PFSK-1 (cell line): ENCODE measurements around the gene CREG1.

Experiments used
- FOXP2 ChIP-seq: optimal IDR thresholded peaks from 2 replicates; pipeline ENCODE3; 2011; ENCODE audit warnings: borderline replicate concordance, control low read depth, inconsistent platforms; ENCODE audit not compliant: insufficient read depth; ENCODE audit errors: extremely low read length, extremely low read depth
- POLR2AphosphoS5 ChIP-seq: IDR thresholded peaks from 2 replicates; pipeline ENCODE4 v1.6.1; 2012; ENCODE audit warnings: low read depth, mild to moderate bottlenecking, control low read depth, low read length, moderate library complexity
- REST ChIP-seq, 2 experiments: IDR thresholded peaks; 2 replicates each; pipeline versions ENCODE4 v1.6.1 to v1.8.0; 2011 to 2012; ENCODE audit warnings: low read depth in 2 of 2, low read length in 2 of 2, control low read depth in 1 of 2, inconsistent platforms in 1 of 2, mild to moderate bottlenecking in 1 of 2, moderate library complexity in 1 of 2; ENCODE audit not compliant: insufficient read depth in 1 of 2
- SIN3A ChIP-seq: IDR thresholded peaks from 2 replicates; pipeline ENCODE4 v1.6.1; 2012; ENCODE audit warnings: mild to moderate bottlenecking, low read length, moderate library complexity, borderline replicate concordance; ENCODE audit not compliant: insufficient read depth
- TAF1 ChIP-seq: IDR thresholded peaks from 2 replicates; pipeline ENCODE4 v1.6.1; 2012; ENCODE audit warnings: low read length, control low read depth, borderline replicate concordance; ENCODE audit not compliant: insufficient read depth

The CREG1 gene

GRCh38 chr1:167520711-167521206 lies 32.8 kb downstream of the CREG1 start:
- TF ChIP-seq FOXP2: no peak
- TF ChIP-seq POLR2AphosphoS5: no peak
- TF ChIP-seq SIN3A: no peak
- no peak for TF ChIP-seq REST (IDR thresholded peaks at IDR 0.05; ENCODE audit: insufficient read depth in 1 of 2, low read depth in 2 of 2, low read length in 2 of 2)
- TF ChIP-seq TAF1: no peak

GRCh38 chr1:167518331-167518700 lies 35.2 kb downstream of the CREG1 start, which contains the start of gene CD247:
Gene CD247 (minus strand): TSS chr1:167518529. CDS start chr1:167518465, 64 bp downstream.
- TF ChIP-seq SIN3A: no peak
- no peak for TF ChIP-seq REST (IDR thresholded peaks at IDR 0.05; ENCODE audit: insufficient read depth in 1 of 2, low read depth in 2 of 2, low read length in 2 of 2)
- TF ChIP-seq FOXP2: no peak
- TF ChIP-seq POLR2AphosphoS5: no peak
- no peak for TF ChIP-seq TAF1

GRCh38 chr1:167517535-167518330 lies 35.8 kb downstream of the CREG1 start:
- no peak for TF ChIP-seq REST (IDR thresholded peaks at IDR 0.05; ENCODE audit: insufficient read depth in 1 of 2, low read depth in 2 of 2, low read length in 2 of 2)
- no peak for TF ChIP-seq FOXP2
- TF ChIP-seq SIN3A: no peak
- TF ChIP-seq POLR2AphosphoS5: no peak
- no peak for TF ChIP-seq TAF1

GRCh38 chr1:167516404-167517388 lies 36.9 kb downstream of the CREG1 start:
- no peak for TF ChIP-seq POLR2AphosphoS5
- no peak for TF ChIP-seq SIN3A
- no peak for TF ChIP-seq FOXP2
- TF ChIP-seq TAF1: no peak
- no peak for TF ChIP-seq REST (IDR thresholded peaks at IDR 0.05; ENCODE audit: insufficient read depth in 1 of 2, low read depth in 2 of 2, low read length in 2 of 2)
